Psoas muscle (tissue), 8 donors: ENCODE results near the gene DBN1. TPM values are rescaled to one million over a fixed set of nuclear protein-coding genes. Genes with fewer than 3 reads are reported as not detected.

ENCODE experiments used
- ATAC-seq, 4 donors: fragments of 200-7000 bp; cut with Tn5 transposase; one replicate each; pipeline ENCODE4 v1.9.1; 2020; ENCODE audit warnings: moderate library complexity in 3 of 4, mild to moderate bottlenecking in 2 of 4
- DNase-seq, 2 donors: peaks; one replicate each; pipeline ENCODE4 v3.0.0-alpha.2; 2020
- H3K27ac ChIP-seq: fragments of 200-600 bp; one replicate; pipeline ENCODE4 v1.8.0; 2022
- H3K27me3 ChIP-seq, 3 donors: fragments of 200-600 bp in 1 of 3; one replicate each; pipeline versions ENCODE4 v1.6.1 to v1.8.0; 2013 to 2022; ENCODE audit warnings: low read length in 2 of 3, mild to moderate bottlenecking in 2 of 3, moderate library complexity in 1 of 3; ENCODE audit not compliant: insufficient read depth in 3 of 3
- H3K36me3 ChIP-seq, 2 donors: fragments of 200-600 bp in 1 of 2; one replicate each; pipeline versions ENCODE4 v1.6.1 to v1.8.0; 2013 to 2022; ENCODE audit warnings: low read depth in 1 of 2, mild to moderate bottlenecking in 1 of 2, moderate library complexity in 1 of 2; ENCODE audit not compliant: insufficient read depth in 1 of 2
- H3K4me1 ChIP-seq: fragments of 200-600 bp; one replicate; pipeline ENCODE4 v1.8.0; 2022
- H3K4me3 ChIP-seq: fragments of 200-600 bp; one replicate; pipeline ENCODE4 v1.8.0; 2022; ENCODE audit warnings: mild to moderate bottlenecking
- H3K9me3 ChIP-seq: fragments of 200-600 bp; one replicate; pipeline ENCODE4 v1.8.0; 2022
- WGBS, 3 donors: extraction: QIAGEN DNeasy Blood & Tissue Kit; methylation state at CpG; one replicate each; pipeline versions ENCODE4 v1.1.6 to v1.1.7; 2013; 5-methylcytosine and 5-hydroxymethylcytosine counted together
- intact Hi-C, 2 donors: fragments of 100-400 bp; cut with DNase I; formaldehyde crosslinking; loops; one replicate each; pipeline versions ENCODE4 v1.11.0 to v1.14.2; 2022
- polyA plus RNA-seq, 3 donors: library from polyadenylated mRNA; stranded (reverse); fragments of 200-250 nt; gene quantifications; one replicate each; pipeline ENCODE4 v1.2.3, GENCODE V29; 2013
- total RNA-seq, 4 donors: library from RNA; stranded (reverse); fragmentation: NEBNext Ultra II Directional in 2 of 4; extraction: Animal tissue kit (Norgen Biotek cat#: 25700) in 2 of 4; gene quantifications; one replicate each; pipeline versions ENCODE4 v1.2.1 to v1.2.4, GENCODE V29; 2021 to 2023
- TF ChIP-seq, protein P1 (sequence below): fragments of 200-600 bp; IDR thresholded peaks from one replicate; pipeline ENCODE4 v1.8.0; 2022; ENCODE audit warnings: antibody characterized with exemption
- donor health status: healthy with polysubstance abuse.
- donor health status: DM: no; HTN: no; CAD: no; lungs with moderate emphysema.
- donor health status: Bipolar disorder and iron deficiency.
- donor health status: healthy.
- donor health status: DM: yes; HTN: yes; CAD: no.
- donor health status: DM: no; HTN: no; CAD: no.
- donor health status: DM: no; HTN: no; CAD: no.
- donor health status: DM: yes; HTN: yes; CAD: no.

The DBN1 gene
- total and polyA plus RNA-seq, 7 donors, result 8.1 to 28.4 (median 20.8) TPM

- ATAC-seq (no peak), DNase-seq (no peak)
- Histone ChIP-seq H3K9me3 (no peaks in the 10 kb centered on the region), H3K4me1 (no peaks in the 10 kb centered on the region), H3K4me3 (peak overlapping the region; percentile 54), H3K27me3 (no peaks in the 10 kb centered on the region), H3K27ac (no peak overlapping the region), H3K36me3 (peaks cover 7 to 52% of the 10 kb centered on the region in 2 donors)
- intact Hi-C loops, result no loop called here
- TF ChIP-seq, protein P1, sequence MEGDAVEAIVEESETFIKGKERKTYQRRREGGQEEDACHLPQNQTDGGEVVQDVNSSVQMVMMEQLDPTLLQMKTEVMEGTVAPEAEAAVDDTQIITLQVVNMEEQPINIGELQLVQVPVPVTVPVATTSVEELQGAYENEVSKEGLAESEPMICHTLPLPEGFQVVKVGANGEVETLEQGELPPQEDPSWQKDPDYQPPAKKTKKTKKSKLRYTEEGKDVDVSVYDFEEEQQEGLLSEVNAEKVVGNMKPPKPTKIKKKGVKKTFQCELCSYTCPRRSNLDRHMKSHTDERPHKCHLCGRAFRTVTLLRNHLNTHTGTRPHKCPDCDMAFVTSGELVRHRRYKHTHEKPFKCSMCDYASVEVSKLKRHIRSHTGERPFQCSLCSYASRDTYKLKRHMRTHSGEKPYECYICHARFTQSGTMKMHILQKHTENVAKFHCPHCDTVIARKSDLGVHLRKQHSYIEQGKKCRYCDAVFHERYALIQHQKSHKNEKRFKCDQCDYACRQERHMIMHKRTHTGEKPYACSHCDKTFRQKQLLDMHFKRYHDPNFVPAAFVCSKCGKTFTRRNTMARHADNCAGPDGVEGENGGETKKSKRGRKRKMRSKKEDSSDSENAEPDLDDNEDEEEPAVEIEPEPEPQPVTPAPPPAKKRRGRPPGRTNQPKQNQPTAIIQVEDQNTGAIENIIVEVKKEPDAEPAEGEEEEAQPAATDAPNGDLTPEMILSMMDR, result no peak
- 69 to 70% (median 69%) methylated on average over 11 of the region's 11 CpGs for WGBS, 3 donors
Observed at GRCh38 chr5:177509991-177510566, 36.6 kb upstream of the DBN1 start.

GRCh38 chr5:177509381-177509951 lies 36.0 kb upstream of the DBN1 start, which contains the start of gene DOK3:
DOK3 (minus strand) TSS chr5:177509826; CDS start chr5:177509540, 286 bp downstream.
- intact Hi-C loops, result no loop called here
- Histone ChIP-seq H3K9me3 (no peaks in the 10 kb centered on the region), H3K36me3 (peaks cover 7 to 47% of the 10 kb centered on the region in 2 donors), H3K27me3 (no peaks in the 10 kb centered on the region), H3K4me3 (peak within 1 kb of the TSS; percentile 54), H3K27ac (peak within 1 kb of the TSS; percentile 23), H3K4me1 (no peaks in the 10 kb centered on the region)
- ATAC-seq, result peak in 3 of 4 donors; percentile 15 to 51 (median 35)
- DNase-seq, result peak in 1 of 2 donors; percentile 55
- TF ChIP-seq, protein P1, result no peak
- 17 to 26% (median 20%) methylated on average over 7 to 20 of the region's 20 CpGs for WGBS, 3 donors

- H3K9me3 ChIP-seq, result no peaks in the 10 kb centered on the region
- no peak for DNase-seq
- no peaks in the 10 kb centered on the region for H3K4me1 ChIP-seq
- intact Hi-C loops, result no loop called here
- no peaks in the 10 kb centered on the region for H3K27me3 ChIP-seq
- peak overlapping the region; percentile 54 for H3K4me3 ChIP-seq
- H3K27ac ChIP-seq, result no peak overlapping the region
- H3K36me3 ChIP-seq, result peaks cover 7 to 47% of the 10 kb centered on the region in 2 donors
- ATAC-seq, result no peak
- 37 to 47% (median 37%) methylated on average over 7 to 8 of the region's 8 CpGs for WGBS, 3 donors
- TF ChIP-seq, protein P1, result no peak
Observed at GRCh38 chr5:177508837-177509236, 35.4 kb upstream of the DBN1 start.

- Histone ChIP-seq H3K27ac (no peak overlapping the region), H3K9me3 (no peaks in the 10 kb centered on the region), H3K36me3 (peaks cover 5 to 42% of the 10 kb centered on the region in 2 donors), H3K4me1 (no peaks in the 10 kb centered on the region), H3K27me3 (no peaks in the 10 kb centered on the region), H3K4me3 (peak overlapping the region; percentile 54)
- intact Hi-C loops, result no loop called here
- DNase-seq, result no peak
- 80 to 85% (median 83%) methylated on average over 26 of the region's 26 CpGs for WGBS, 3 donors
- ATAC-seq, result no peak
- TF ChIP-seq, protein P1, result no peak
Observed at GRCh38 chr5:177508221-177508611, 34.8 kb upstream of the DBN1 start.
